ENCODE results near the gene CYP1B1. TPM values are rescaled to one million over a fixed set of nuclear protein-coding genes. Genes with fewer than 3 reads are reported as not detected.

Gene CYP1B1
- total and polyA plus RNA-seq, 2 of the 4 experiments (the other 2 are of a cell fraction) = 0.65 to 1.1 TPM

- in situ Hi-C loops (cut with MboI; ENCODE audit: low sequenced_read_pairs) = no loop called here
Observed at GRCh38 chr2:38091760-38092159, 15.8 kb upstream of the CYP1B1 start.

More at GRCh38 chr2:38091760-38092159, 15.8 kb upstream of the CYP1B1 start:
- Histone ChIP-seq H3K56ac (ENCODE audit: extremely low read depth, insufficient read depth, low read length) (peak overlapping the region; percentile 38; the same call in 1 of the 2 replicates), H3K4ac (ENCODE audit: low read depth, low read length) (peak overlapping the region; percentile 85), H2AFZ (replicated peaks; ENCODE audit: low read length, poor library complexity) (peak overlapping the region; percentile 82), H4K20me1 (ENCODE audit: insufficient read depth, low read length) (no peaks in the 10 kb centered on the region), H4K91ac (ENCODE audit: insufficient read depth, low read depth, low read length) (peak overlapping the region; percentile 89), H3K18ac (ENCODE audit: low read depth, low read length) (peak overlapping the region; percentile 53; the same call in 1 of the 2 replicates), H2BK5ac (ENCODE audit: low read depth, low read length, poor library complexity, severe bottlenecking) (no peak overlapping the region), H2AK5ac (ENCODE audit: low read depth, low read length) (peak overlapping the region; percentile 27; the same call in 1 of the 2 replicates), H3K9me3 (ENCODE audit: control insufficient read depth, insufficient read depth, low read length) (no peaks in the 10 kb centered on the region), H3K9ac (ENCODE audit: low read depth, low read length) (no peak overlapping the region), H3K79me1 (ENCODE audit: low read depth in 1 of 2, low read length in 2 of 2) (no peaks in the 10 kb centered on the region), H2BK20ac (ENCODE audit: low read depth, low read length) (peak overlapping the region; percentile 50), H2BK120ac (ENCODE audit: low read depth, low read length) (peak overlapping the region; percentile 84), H2BK15ac (ENCODE audit: low read depth, low read length) (0 out of 3 replicates have a peak overlapping the region, but pooled peaks have one; percentile 41), H3K23ac (ENCODE audit: low read depth, low read length) (peak overlapping the region; percentile 83), H4K8ac (ENCODE audit: low read depth in 2 of 2, low read length in 2 of 2) (peak overlapping the region in 1 of 2 experiments; percentile 66; a peak in 1 of 4 replicates), H3K9me1 (ENCODE audit: insufficient read depth, low read length) (peaks cover 17% of the 10 kb centered on the region), H3K27ac (ENCODE audit: insufficient read depth, low read length) (peak overlapping the region; percentile 82; the same call in 1 of the 2 replicates), H2AK9ac (replicated peaks; ENCODE audit: low read depth, low read length, poor library complexity) (peak overlapping the region; percentile 35), H3K36me3 (ENCODE audit: control insufficient read depth, insufficient read depth, low read length) (no peaks in the 10 kb centered on the region), H3K27me3 (ENCODE audit: control insufficient read depth, insufficient read depth, low read length) (peaks cover 4% of the 10 kb centered on the region), H3K14ac (replicated peaks; ENCODE audit: low read depth, low read length) (peak overlapping the region; percentile 75), H3K4me3 (ENCODE audit: insufficient read depth, low read depth, low read length) (no peak overlapping the region), H3K4me1 (ENCODE audit: control insufficient read depth, insufficient read depth, low read length) (peaks cover 19% of the 10 kb centered on the region; the same call in 1 of the 2 replicates), H4K5ac (ENCODE audit: low read depth, low read length) (peak overlapping the region; percentile 83; the same call in 1 of the 2 replicates), H3K4me2 (ENCODE audit: low read depth, low read length) (no peak overlapping the region; the same call in 1 of the 2 replicates)
- BruUV-seq (replicated peaks) = no TSS peak
- dilution Hi-C loops (cut with HindIII; ENCODE audit: low sequenced_read_pairs, unreplicated experiment) = no loop called here
- WGBS, 2 experiments (ENCODE audit: extremely low coverage in 2 of 2, insufficient read length in 1 of 2) = no CpG with 5 or more reads among the region's 5 CpGs
- CTCF ChIA-PET = interaction anchor here (1.5 kb wide), 1 partner anchor 15 kb away, joined by 5 read pairs; no protein-coding TSS in a partner anchor
- TF ChIP-seq USF2 (IDR thresholded peaks at IDR 0.05; ENCODE audit: low read depth, low read length) = no peak
- no peak for TF ChIP-seq CTCF (conservative IDR thresholded peaks at IDR 0.05; ENCODE audit: low read depth, low read length)
- TF ChIP-seq NFE2L2 (IDR thresholded peaks at IDR 0.05; ENCODE audit: low read depth, low read length) = no peak
- TF ChIP-seq MAZ (IDR thresholded peaks at IDR 0.05; ENCODE audit: borderline replicate concordance, low read depth, low read length) = no peak
- TF ChIP-seq MAFK (IDR thresholded peaks at IDR 0.05; ENCODE audit: low read depth, low read length) = no peak
- TF ChIP-seq FOS (IDR thresholded peaks at IDR 0.05; ENCODE audit: low read depth, low read length) = no peak
- no peak for TF ChIP-seq RFX5 (IDR thresholded peaks at IDR 0.05; ENCODE audit: low read depth, low read length)
- no peak for TF ChIP-seq POLR2A (IDR thresholded peaks at IDR 0.05; ENCODE audit: low read depth, low read length)
- TF ChIP-seq BHLHE40 (IDR thresholded peaks at IDR 0.05; ENCODE audit: low read depth, low read length) = no peak
- no peak for TF ChIP-seq RAD21 (IDR thresholded peaks at IDR 0.05; ENCODE audit: low read length)
- TF ChIP-seq CEBPB (IDR thresholded peaks at IDR 0.05; ENCODE audit: low read depth, low read length) = no peak
- no peak for TF ChIP-seq CHD1 (IDR thresholded peaks at IDR 0.05; ENCODE audit: low read depth, low read length)
- TF ChIP-seq RCOR1 (IDR thresholded peaks at IDR 0.05; ENCODE audit: insufficient replicate concordance, low read length) = no peak
- no peak for TF ChIP-seq MXI1 (IDR thresholded peaks at IDR 0.05; ENCODE audit: borderline replicate concordance, low read depth, low read length)
- TF ChIP-seq SMC3 (IDR thresholded peaks at IDR 0.05; ENCODE audit: low read depth, low read length) = no peak
- POLR2A ChIA-PET (ENCODE audit: unreplicated experiment) = no interaction called here
- intact Hi-C loops (cut with micrococcal nuclease) = no loop called here
- DNase-seq = no peak
- ATAC-seq (ENCODE audit: low read depth) = no peak

All from IMR-90 (cell line).